HEK293 (cell line): ENCODE data around the gene TNS4.
"Not testable (repeated sequence)": the region's sequence is repeated elsewhere in the genome, so short reads cannot be mapped to it uniquely, and the experiment has no call there.

ENCODE experiments used
- CTCF ChIA-PET: fragments of 350-600 bp; formaldehyde crosslinking; extraction: SDS; loops from one replicate; lab custom pipeline; 2021; ENCODE audit warnings: antibody characterized with exemption; lab: Yijun Ruan, JAX
- POLR2A ChIA-PET: fragments of 300-600 bp; formaldehyde crosslinking; extraction: SDS; loops from one replicate; lab custom pipeline; 2020; ENCODE audit warnings: antibody characterized with exemption, inconsistent platforms; lab: Yijun Ruan, JAX
- H3K27ac ChIP-seq: fragments of 200-500 bp; sonication (Bioruptor generic); 2 replicates; pipeline ENCODE4 v1.5.1; 2014; ENCODE audit warnings: low read depth, low read length, control low read depth, inconsistent platforms; ENCODE audit errors: extremely low read depth
- H3K36me3 ChIP-seq, 2 experiments: fragments of 200-500 bp in 1 of 2; sonication (Bioruptor generic) in 1 of 2; 1 replicate in 1 of 2; 2 replicates in 1 of 2; pipeline ENCODE4 v1.5.1; 2014 to 2017; ENCODE audit warnings: inconsistent platforms in 2 of 2, low read length in 2 of 2; ENCODE audit not compliant: control insufficient read depth in 2 of 2, insufficient read depth in 1 of 2
- H3K4me1 ChIP-seq: fragments of 200-500 bp; sonication (Bioruptor generic); 2 replicates; pipeline ENCODE4 v1.5.1; 2014; ENCODE audit warnings: mild to moderate bottlenecking, low read length, inconsistent platforms; ENCODE audit not compliant: control insufficient read depth, insufficient read depth
- H3K4me3 ChIP-seq: 2 replicates; pipeline ENCODE4 v1.5.1; 2011; ENCODE audit warnings: low read depth, mild to moderate bottlenecking, control low read depth, low read length, moderate library complexity
- H3K9me3 ChIP-seq: fragments of 200-500 bp; sonication (Bioruptor generic); 2 replicates; pipeline ENCODE4 v1.5.1; 2014; ENCODE audit warnings: low read depth, low read length, inconsistent platforms; ENCODE audit not compliant: control insufficient read depth, insufficient read depth
- GFI1B ChIP-seq: fragments of 450-650 bp; formaldehyde crosslinking; IDR thresholded peaks from 2 replicates; pipeline ENCODE4 v1.5.1; 2016; ENCODE audit warnings: missing biosample characterization, missing genetic modification characterization
- MYNN ChIP-seq: fragments of 450-650 bp; formaldehyde crosslinking; IDR thresholded peaks from 2 replicates; pipeline ENCODE4 v1.5.1; 2016; ENCODE audit warnings: missing biosample characterization, missing genetic modification characterization, borderline replicate concordance
- PRDM6 ChIP-seq: fragments of 450-650 bp; formaldehyde crosslinking; IDR thresholded peaks from 2 replicates; pipeline ENCODE4 v1.5.1; 2017; ENCODE audit warnings: missing biosample characterization, missing genetic modification characterization
- ZNF146 ChIP-seq: fragments of 450-650 bp; formaldehyde crosslinking; IDR thresholded peaks from 2 replicates; pipeline ENCODE4 v1.5.1; 2016; ENCODE audit warnings: missing biosample characterization, missing genetic modification characterization
- ZNF211 ChIP-seq: fragments of 450-650 bp; formaldehyde crosslinking; IDR thresholded peaks from 2 replicates; pipeline ENCODE4 v1.5.1; 2016; ENCODE audit warnings: low read depth, missing biosample characterization, missing genetic modification characterization
- ZNF335 ChIP-seq: fragments of 450-650 bp; formaldehyde crosslinking; conservative IDR thresholded peaks from 2 replicates; pipeline ENCODE4 v1.5.1; 2016; ENCODE audit warnings: missing biosample characterization, missing genetic modification characterization
- ZNF350 ChIP-seq: fragments of 450-650 bp; formaldehyde crosslinking; IDR thresholded peaks from 2 replicates; pipeline ENCODE4 v1.5.0; 2017; ENCODE audit warnings: missing biosample characterization, mild to moderate bottlenecking, missing genetic modification characterization
- ZNF426 ChIP-seq: fragments of 450-650 bp; formaldehyde crosslinking; IDR thresholded peaks from 2 replicates; pipeline ENCODE4 v1.5.1; 2017; ENCODE audit warnings: missing biosample characterization, missing genetic modification characterization, mild to moderate bottlenecking, inconsistent platforms, moderate library complexity
- ZNF654 ChIP-seq: fragments of 450-650 bp; formaldehyde crosslinking; IDR thresholded peaks from 2 replicates; pipeline ENCODE4 v1.5.1; 2016; ENCODE audit warnings: low read depth, missing biosample characterization, missing genetic modification characterization
- TF ChIP-seq, protein P1 (sequence below): fragments of 450-650 bp; formaldehyde crosslinking; IDR thresholded peaks from 2 replicates; pipeline ENCODE4 v1.5.1; 2016; ENCODE audit warnings: missing biosample characterization, missing genetic modification characterization, borderline replicate concordance
- TF ChIP-seq, protein P2 (sequence below): fragments of 450-650 bp; formaldehyde crosslinking; IDR thresholded peaks from 2 replicates; pipeline ENCODE4 v1.5.1; 2016; ENCODE audit warnings: missing biosample characterization, missing genetic modification characterization
- TF ChIP-seq, protein P3 (sequence below): fragments of 450-650 bp; formaldehyde crosslinking; IDR thresholded peaks from 2 replicates; pipeline ENCODE4 v1.5.1; 2016; ENCODE audit warnings: missing biosample characterization, missing genetic modification characterization
- TF ChIP-seq, protein P4 (sequence below): fragments of 450-650 bp; formaldehyde crosslinking; IDR thresholded peaks from 2 replicates; pipeline ENCODE4 v1.5.0; 2017; ENCODE audit warnings: missing biosample characterization, missing genetic modification characterization, borderline replicate concordance

TNS4 gene

DNA sequence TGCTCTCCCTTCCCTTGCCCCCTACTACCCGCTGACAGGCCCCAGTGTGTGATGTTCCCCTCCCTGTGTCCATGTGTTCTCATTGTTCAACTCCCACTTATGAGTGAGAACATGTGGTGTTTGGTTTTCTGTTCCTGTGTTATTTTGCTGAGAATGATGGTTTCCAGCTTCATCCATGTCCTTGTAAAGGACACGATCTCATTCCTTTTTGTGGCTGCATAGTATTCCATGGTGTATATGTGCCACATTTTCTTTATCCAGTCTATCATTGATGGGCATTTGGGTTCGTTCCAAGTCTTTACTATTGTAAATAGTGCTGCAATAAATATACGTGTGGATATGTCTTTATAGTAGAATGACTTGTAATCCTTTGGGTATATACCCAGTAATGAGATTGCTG lies 45.1 kb upstream of the TNS4 start:
- H3K9me3 ChIP-seq, H3K4me1 ChIP-seq, H3K4me3 ChIP-seq, H3K36me3 ChIP-seq, H3K27ac ChIP-seq: not testable (repeated sequence)
- ChIA-PET POLR2A (interaction anchor here (0.6 kb wide), 1 partner anchor 70 kb away, joined by 3 read pairs; no protein-coding TSS in a partner anchor), CTCF (interaction anchor here (1.6 to 11.3 kb wide), 3 partner anchors 13 to 1003 kb away, joined by 4 to 103 read pairs (median 76); no protein-coding TSS in a partner anchor)
- peak; percentile 97 for TF ChIP-seq ZNF146 (tag by site-specific recombination)

DNA sequence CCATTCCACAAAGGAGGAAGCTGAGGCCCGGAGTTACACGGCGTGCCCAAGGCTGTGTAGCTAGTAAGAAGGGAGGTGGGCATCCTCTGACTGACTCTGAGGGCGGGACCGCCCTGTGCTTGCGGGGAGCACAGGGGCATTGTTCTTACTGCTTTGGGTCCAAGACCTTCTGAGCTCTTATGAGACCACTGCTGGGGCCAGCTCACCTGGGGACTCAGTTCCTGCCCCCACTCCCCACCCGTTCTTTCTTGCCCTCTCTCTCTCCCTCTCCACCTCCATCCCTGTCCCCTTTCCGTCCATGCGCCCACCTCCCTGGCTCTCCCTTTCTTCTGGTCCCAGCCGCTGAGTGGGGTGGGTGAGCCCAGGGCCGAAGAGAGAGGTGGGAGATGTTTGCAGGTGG lies 44.2 kb upstream of the TNS4 start:
- H3K4me1 ChIP-seq = peaks cover 4% of the 10 kb centered on the region
- ChIA-PET CTCF (interaction anchor here (1.3 to 11.3 kb wide), 3 partner anchors 12 to 184 kb away, joined by 4 to 103 read pairs (median 76); no protein-coding TSS in a partner anchor), POLR2A (interaction anchor here (1.2 kb wide), 1 partner anchor 9 kb away, joined by 3 read pairs; no protein-coding TSS in a partner anchor)
- no peaks in the 10 kb centered on the region for H3K36me3 ChIP-seq
- no peak overlapping the region for H3K4me3 ChIP-seq
- TF ChIP-seq, protein P1, sequence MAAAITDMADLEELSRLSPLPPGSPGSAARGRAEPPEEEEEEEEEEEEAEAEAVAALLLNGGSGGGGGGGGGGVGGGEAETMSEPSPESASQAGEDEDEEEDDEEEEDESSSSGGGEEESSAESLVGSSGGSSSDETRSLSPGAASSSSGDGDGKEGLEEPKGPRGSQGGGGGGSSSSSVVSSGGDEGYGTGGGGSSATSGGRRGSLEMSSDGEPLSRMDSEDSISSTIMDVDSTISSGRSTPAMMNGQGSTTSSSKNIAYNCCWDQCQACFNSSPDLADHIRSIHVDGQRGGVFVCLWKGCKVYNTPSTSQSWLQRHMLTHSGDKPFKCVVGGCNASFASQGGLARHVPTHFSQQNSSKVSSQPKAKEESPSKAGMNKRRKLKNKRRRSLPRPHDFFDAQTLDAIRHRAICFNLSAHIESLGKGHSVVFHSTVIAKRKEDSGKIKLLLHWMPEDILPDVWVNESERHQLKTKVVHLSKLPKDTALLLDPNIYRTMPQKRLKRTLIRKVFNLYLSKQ (tag by site-specific recombination) = no peak
- TF ChIP-seq ZNF350 (tag by site-specific recombination) = no peak
- no peak for TF ChIP-seq ZNF211 (tag by site-specific recombination)
- TF ChIP-seq, protein P2, sequence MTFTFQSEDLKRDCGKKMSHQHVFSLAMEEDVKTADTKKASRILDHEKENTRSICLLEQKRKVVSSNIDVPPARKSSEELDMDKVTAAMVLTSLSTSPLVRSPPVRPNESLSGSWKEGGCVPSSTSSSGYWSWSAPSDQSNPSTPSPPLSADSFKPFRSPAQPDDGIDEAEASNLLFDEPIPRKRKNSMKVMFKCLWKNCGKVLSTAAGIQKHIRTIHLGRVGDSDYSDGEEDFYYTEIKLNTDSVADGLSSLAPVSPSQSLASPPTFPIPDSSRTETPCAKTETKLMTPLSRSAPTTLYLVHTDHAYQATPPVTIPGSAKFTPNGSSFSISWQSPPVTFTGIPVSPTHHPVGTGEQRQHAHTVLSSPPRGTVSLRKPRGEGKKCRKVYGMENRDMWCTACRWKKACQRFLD (tag by site-specific recombination) = no peak
- no peak for TF ChIP-seq GFI1B
- TF ChIP-seq MYNN (tag by site-specific recombination) = no peak
- H3K27ac ChIP-seq = no peak overlapping the region
- H3K9me3 ChIP-seq = no peaks in the 10 kb centered on the region

- CTCF ChIA-PET = interaction anchor here (0.6 to 11.3 kb wide), 6 partner anchors 10 to 180 kb away, joined by 3 to 76 read pairs (median 4); no protein-coding TSS in a partner anchor
- POLR2A ChIA-PET = no interaction called here
- Histone ChIP-seq H3K27ac (no peak overlapping the region), H3K9me3 (no peaks in the 10 kb centered on the region), H3K4me3 (no peak overlapping the region), H3K4me1 (no peaks in the 10 kb centered on the region; the same call in 1 of the 2 replicates), H3K36me3 (no peaks in the 10 kb centered on the region)
- TF ChIP-seq ZNF654 (no peak), PRDM6 (no peak), ZNF335 (tag by site-specific recombination) (peak; percentile 69; the same call in 1 of the 2 replicates), ZNF426 (no peak)
- TF ChIP-seq, protein P3, sequence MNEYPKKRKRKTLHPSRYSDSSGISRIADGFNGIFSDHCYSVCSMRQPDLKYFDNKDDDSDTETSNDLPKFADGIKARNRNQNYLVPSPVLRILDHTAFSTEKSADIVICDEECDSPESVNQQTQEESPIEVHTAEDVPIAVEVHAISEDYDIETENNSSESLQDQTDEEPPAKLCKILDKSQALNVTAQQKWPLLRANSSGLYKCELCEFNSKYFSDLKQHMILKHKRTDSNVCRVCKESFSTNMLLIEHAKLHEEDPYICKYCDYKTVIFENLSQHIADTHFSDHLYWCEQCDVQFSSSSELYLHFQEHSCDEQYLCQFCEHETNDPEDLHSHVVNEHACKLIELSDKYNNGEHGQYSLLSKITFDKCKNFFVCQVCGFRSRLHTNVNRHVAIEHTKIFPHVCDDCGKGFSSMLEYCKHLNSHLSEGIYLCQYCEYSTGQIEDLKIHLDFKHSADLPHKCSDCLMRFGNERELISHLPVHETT (tag by site-specific recombination) = no peak
- TF ChIP-seq, protein P4, sequence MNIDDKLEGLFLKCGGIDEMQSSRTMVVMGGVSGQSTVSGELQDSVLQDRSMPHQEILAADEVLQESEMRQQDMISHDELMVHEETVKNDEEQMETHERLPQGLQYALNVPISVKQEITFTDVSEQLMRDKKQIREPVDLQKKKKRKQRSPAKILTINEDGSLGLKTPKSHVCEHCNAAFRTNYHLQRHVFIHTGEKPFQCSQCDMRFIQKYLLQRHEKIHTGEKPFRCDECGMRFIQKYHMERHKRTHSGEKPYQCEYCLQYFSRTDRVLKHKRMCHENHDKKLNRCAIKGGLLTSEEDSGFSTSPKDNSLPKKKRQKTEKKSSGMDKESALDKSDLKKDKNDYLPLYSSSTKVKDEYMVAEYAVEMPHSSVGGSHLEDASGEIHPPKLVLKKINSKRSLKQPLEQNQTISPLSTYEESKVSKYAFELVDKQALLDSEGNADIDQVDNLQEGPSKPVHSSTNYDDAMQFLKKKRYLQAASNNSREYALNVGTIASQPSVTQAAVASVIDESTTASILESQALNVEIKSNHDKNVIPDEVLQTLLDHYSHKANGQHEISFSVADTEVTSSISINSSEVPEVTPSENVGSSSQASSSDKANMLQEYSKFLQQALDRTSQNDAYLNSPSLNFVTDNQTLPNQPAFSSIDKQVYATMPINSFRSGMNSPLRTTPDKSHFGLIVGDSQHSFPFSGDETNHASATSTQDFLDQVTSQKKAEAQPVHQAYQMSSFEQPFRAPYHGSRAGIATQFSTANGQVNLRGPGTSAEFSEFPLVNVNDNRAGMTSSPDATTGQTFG (tag by site-specific recombination) = no peak
Observed at GRCh38 chr17:40542558-40543411, 41.4 kb upstream of the TNS4 start.
